A673 (cell line): Measurements from ENCODE around the gene MTHFSD. TPM values are rescaled to one million over a fixed set of nuclear protein-coding genes. Genes with fewer than 3 reads are reported as not detected.

Experiments used
- BruUV-seq: library from RNA; stranded (reverse); fragments of 400-500 nt; replicated peaks from 2 replicates; lab custom pipeline; 2021; lab: Mats Ljungman, UMichigan
- CTCF ChIA-PET: fragments of 300-600 bp; sonication (Branson Sonifier 250); formaldehyde crosslinking; loops from one replicate; lab custom pipeline; 2022; ENCODE audit warnings: antibody characterized with exemption; lab: Charles Lee
- POLR2A ChIA-PET: fragments of 300-600 bp; sonication (Branson Sonifier 250); formaldehyde crosslinking; loops from one replicate; lab custom pipeline; 2022; ENCODE audit warnings: antibody characterized with exemption; ENCODE audit not compliant: low non-redundant PET; lab: Charles Lee
- DNase-seq: peaks from one replicate; pipeline ENCODE4 v3.0.0-alpha.2; 2015; ENCODE audit warnings: low spot score
- H3K27ac ChIP-seq: fragments of 200-600 bp; sonication (generic); 2 replicates; pipeline ENCODE4 v1.5.1; 2016; ENCODE audit warnings: mixed run types, low read depth, mild to moderate bottlenecking, mixed read lengths, antibody characterized with exemption, low read length; ENCODE audit not compliant: poor library complexity, severe bottlenecking
- H3K27me3 ChIP-seq: fragments of 200-600 bp; sonication (generic); replicated peaks from 2 replicates; pipeline ENCODE4 v1.6.1; 2017; ENCODE audit warnings: mixed run types, low read depth, mild to moderate bottlenecking, mixed read lengths, antibody characterized with exemption, low read length; ENCODE audit not compliant: insufficient read depth, poor library complexity
- H3K36me3 ChIP-seq: fragments of 200-600 bp; sonication (generic); 2 replicates; pipeline ENCODE4 v1.6.1; 2016; ENCODE audit warnings: mixed run types, mild to moderate bottlenecking, mixed read lengths, antibody characterized with exemption, low read length; ENCODE audit not compliant: insufficient read depth, poor library complexity, severe bottlenecking
- H3K4me1 ChIP-seq: fragments of 200-600 bp; sonication (generic); 2 replicates; pipeline ENCODE4 v1.6.1; 2017; ENCODE audit warnings: mixed run types, mild to moderate bottlenecking, mixed read lengths, antibody characterized with exemption, low read length; ENCODE audit not compliant: insufficient read depth, poor library complexity, severe bottlenecking
- H3K4me3 ChIP-seq: fragments of 200-600 bp; sonication (generic); 2 replicates; pipeline ENCODE4 v1.5.1; 2016; ENCODE audit warnings: low read depth, mixed run types, mild to moderate bottlenecking, mixed read lengths, low read length; ENCODE audit not compliant: poor library complexity, severe bottlenecking
- H3K9me3 ChIP-seq: fragments of 200-600 bp; sonication (generic); 2 replicates; pipeline ENCODE4 v1.6.1; 2016; ENCODE audit warnings: mixed run types, low read depth, mild to moderate bottlenecking, mixed read lengths, antibody characterized with exemption, low read length; ENCODE audit not compliant: poor library complexity, severe bottlenecking
- CTCF ChIP-seq: fragments of 300-800, 200-600 bp; sonication (generic); conservative IDR thresholded peaks from 2 replicates; pipeline ENCODE4 v1.5.1; 2017; ENCODE audit warnings: low read depth, mild to moderate bottlenecking, antibody characterized with exemption, low read length, moderate library complexity, mixed read lengths
- EZH2 ChIP-seq: fragments of 200-600 bp; sonication (generic); IDR thresholded peaks from 2 replicates; pipeline ENCODE4 v1.6.1; 2017; ENCODE audit warnings: borderline replicate concordance, low read depth, mild to moderate bottlenecking, mixed read lengths, antibody characterized with exemption, low read length; ENCODE audit not compliant: poor library complexity, severe bottlenecking
- intact Hi-C: fragments of 100-400 bp; cut with micrococcal nuclease; formaldehyde crosslinking; loops from one replicate; pipeline ENCODE4 v1.10.0; 2022; ENCODE audit not compliant: unreplicated experiment
- total RNA-seq: library from RNA; stranded (reverse); gene quantifications from 2 replicates; pipeline ENCODE4 v1.2.3, GENCODE V29; 2021

The MTHFSD gene
- total RNA-seq, 1 experiment from 2014 or later, result 27.5 TPM

DNA sequence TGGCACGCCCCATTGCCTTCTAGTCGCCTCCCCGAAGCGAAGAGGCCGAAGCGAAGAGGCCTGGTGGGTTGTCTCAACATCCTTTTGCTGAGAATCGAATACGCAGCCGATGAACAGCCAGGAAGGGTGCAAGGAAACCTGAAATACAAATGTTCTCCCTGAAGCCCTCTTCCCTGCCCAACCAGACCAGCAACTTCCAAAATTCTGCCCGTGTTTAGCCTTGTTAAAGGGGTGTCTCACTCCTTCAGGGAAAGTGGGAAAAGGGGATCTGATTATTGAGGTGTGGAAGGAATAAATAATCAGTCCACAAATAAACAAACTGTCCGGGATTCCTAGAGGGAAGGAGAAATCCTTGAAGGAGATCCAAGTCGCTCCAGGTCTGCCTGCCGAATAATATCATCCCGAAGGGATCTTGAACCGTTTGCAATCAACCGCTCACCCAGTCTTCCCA is 10.2 kb upstream of the MTHFSD start:
- H3K27me3 ChIP-seq, result peaks cover 58% of the 10 kb centered on the region
- no TSS peak for BruUV-seq
- TF ChIP-seq EZH2 (no peak), CTCF (no peak)
- intact Hi-C loops, result loop anchor here (10.0 kb wide), 1 partner anchor 1070 kb away; no protein-coding TSS in a partner anchor
- ChIA-PET POLR2A (interaction anchor here (0.7 kb wide), 1 partner anchor 305 kb away, joined by 4 read pairs; no protein-coding TSS in a partner anchor), CTCF (interaction anchor here (0.6 to 1.5 kb wide), 2 partner anchors 485 to 497 kb away, joined by 3 to 6 read pairs; no protein-coding TSS in a partner anchor)
- DNase-seq, result no peak
- no peak overlapping the region for H3K27ac ChIP-seq
- no peak overlapping the region for H3K4me3 ChIP-seq
- H3K9me3 ChIP-seq, result no peaks in the 10 kb centered on the region
- H3K36me3 ChIP-seq, result no peaks in the 10 kb centered on the region
- peaks cover 4% of the 10 kb centered on the region for H3K4me1 ChIP-seq

DNA sequence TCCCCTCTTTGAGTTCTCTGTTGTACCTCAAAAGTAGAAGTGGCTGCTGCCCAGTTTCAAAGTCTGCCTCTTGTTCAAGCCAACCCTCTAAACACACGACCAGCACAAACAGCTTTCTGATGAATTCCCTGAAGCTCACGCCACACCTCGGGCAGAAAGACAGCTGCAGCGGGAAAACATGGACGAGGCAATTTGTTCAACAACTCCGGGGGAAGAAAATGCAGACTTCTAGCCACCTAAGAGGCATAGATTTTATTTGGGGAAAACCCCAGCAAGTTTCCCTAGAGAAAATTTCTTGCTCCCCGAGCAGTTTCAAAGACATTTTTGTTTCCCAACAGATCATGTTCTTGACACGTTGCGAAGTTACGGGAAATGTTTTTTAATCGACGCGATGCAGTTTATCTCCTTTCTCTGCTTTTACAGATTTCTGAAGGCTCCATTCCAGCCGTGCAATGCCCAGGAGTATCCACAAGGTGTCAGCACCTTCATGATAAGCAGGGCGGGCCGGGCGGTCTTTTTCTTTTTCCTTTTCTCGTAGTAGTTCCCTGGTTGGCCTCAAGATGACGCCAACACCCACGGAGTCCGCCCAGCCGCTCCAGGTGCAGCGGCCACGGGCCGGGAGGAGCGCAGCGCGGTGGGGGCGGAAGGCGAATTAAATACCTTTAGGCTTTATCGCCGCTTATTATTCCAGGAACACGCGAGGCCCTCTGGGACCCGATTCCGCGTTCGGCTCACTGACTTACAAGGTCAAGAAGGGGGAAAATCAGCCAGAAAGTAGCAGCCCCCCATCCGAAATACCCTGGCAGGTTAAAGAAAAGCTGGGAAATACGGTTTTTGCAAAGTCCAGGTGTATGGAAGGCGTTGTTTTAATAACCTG is 8.7 kb upstream of the MTHFSD start:
- no TSS peak for BruUV-seq
- Histone ChIP-seq H3K27me3 (peaks cover 43% of the 10 kb centered on the region), H3K27ac (no peak overlapping the region), H3K9me3 (no peaks in the 10 kb centered on the region), H3K36me3 (no peaks in the 10 kb centered on the region), H3K4me3 (peak overlapping the region; percentile 16), H3K4me1 (peaks cover 4% of the 10 kb centered on the region)
- TF ChIP-seq CTCF (peak; percentile 100), EZH2 (no peak)
- intact Hi-C loops, result loop anchor here (1.0 to 10.0 kb wide), 3 partner anchors 499 to 1071 kb away; no protein-coding TSS in a partner anchor
- ChIA-PET CTCF (interaction anchor here (0.6 to 1.5 kb wide), 4 partner anchors 310 to 722 kb away, joined by 4 to 6 read pairs (median 4); no protein-coding TSS in a partner anchor), POLR2A (interaction anchor here (0.7 kb wide), 1 partner anchor 1133 kb away, joined by 4 read pairs; no protein-coding TSS in a partner anchor)
- peak; percentile 88 for DNase-seq

DNA sequence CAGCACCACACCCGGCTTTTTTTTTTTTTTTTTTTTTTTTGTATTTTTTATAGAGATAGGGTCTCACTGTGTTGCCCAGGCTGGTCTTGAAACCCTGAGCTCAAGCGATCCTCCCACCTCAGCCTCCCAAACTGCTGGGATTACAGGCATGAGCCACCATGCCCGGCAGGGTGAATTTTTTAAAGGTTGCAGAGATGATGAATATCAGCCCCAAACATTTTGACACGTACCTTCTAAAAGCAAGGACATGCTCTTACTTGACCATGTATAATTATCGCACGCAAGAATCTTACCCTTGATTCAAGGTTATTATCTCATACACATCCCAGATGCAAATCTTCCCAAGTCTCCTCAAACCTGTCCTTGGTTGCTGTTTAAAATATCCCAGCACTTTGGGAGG is 7.3 kb upstream of the MTHFSD start:
- BruUV-seq, result no TSS peak
- peaks cover 4% of the 10 kb centered on the region for H3K4me1 ChIP-seq
- peaks cover 29% of the 10 kb centered on the region for H3K27me3 ChIP-seq
- H3K4me3 ChIP-seq, result no peak overlapping the region
- no peaks in the 10 kb centered on the region for H3K9me3 ChIP-seq
- intact Hi-C loops, result loop anchor here (10.0 kb wide), 1 partner anchor 1072 kb away; no protein-coding TSS in a partner anchor
- DNase-seq, result no peak
- no peaks in the 10 kb centered on the region for H3K36me3 ChIP-seq
- TF ChIP-seq EZH2 (no peak), CTCF (no peak)
- ChIA-PET CTCF (no interaction called here), POLR2A (no interaction called here)
- no peak overlapping the region for H3K27ac ChIP-seq
